Activated T-cell treated with anti-CD3 and anti-CD28 coated beads, Interleukin-2, amount 50 U/mL, for 4 hours (primary cell): ENCODE measurements around the gene YTHDC2. TPM values are rescaled to one million over a fixed set of nuclear protein-coding genes. Genes with fewer than 3 reads are reported as not detected.
A peak's percentile ranks its signal among the peaks of the same experiment; 100 is the strongest.

ENCODE experiments used
- ATAC-seq, 2 donors: fragments of 200-7000 bp; cut with Tn5 transposase; one replicate each; pipeline ENCODE4 v1.10.0; 2021
- DNase-seq: peaks from one replicate; pipeline ENCODE4 v3.0.0-alpha.2; 2020
- H3K27me3 Mint-ChIP-seq: one replicate; pipeline ENCODE4 v1.8.0; 2021; ENCODE audit warnings: low read depth, mixed read lengths
- H3K36me3 Mint-ChIP-seq: one replicate; pipeline ENCODE4 v1.8.0; 2022; ENCODE audit warnings: mixed read lengths; ENCODE audit not compliant: insufficient read depth
- H3K4me1 Mint-ChIP-seq: one replicate; pipeline ENCODE4 v1.8.0; 2021; ENCODE audit warnings: low read depth, mixed read lengths
- H3K4me3 Mint-ChIP-seq: one replicate; pipeline ENCODE4 v1.8.0; 2021; ENCODE audit warnings: mild to moderate bottlenecking, moderate library complexity, mixed read lengths
- H3K9me3 Mint-ChIP-seq: one replicate; pipeline ENCODE4 v1.8.0; 2021; ENCODE audit warnings: mixed read lengths
- total RNA-seq, 3 donors: library from RNA; stranded (reverse); gene quantifications; one replicate each; pipeline ENCODE4 v1.2.1, GENCODE V29; 2021

The YTHDC2 gene
- total RNA-seq, 3 donors from 2014 or later, result 22.7 to 25.4 (median 23.9) TPM

GRCh38 chr5:113538313-113538712, 24.8 kb downstream of the YTHDC2 start:
- H3K9me3 Mint-ChIP-seq, result no peaks in the 10 kb centered on the region
- H3K4me1 Mint-ChIP-seq, result no peaks in the 10 kb centered on the region
- peaks cover 38% of the 10 kb centered on the region for H3K36me3 Mint-ChIP-seq
- no peak overlapping the region for H3K4me3 Mint-ChIP-seq
- no peak for ATAC-seq
- no peaks in the 10 kb centered on the region for H3K27me3 Mint-ChIP-seq
- no peak for DNase-seq

- Mint-ChIP-seq H3K9me3 (no peaks in the 10 kb centered on the region), H3K4me1 (peaks cover 16% of the 10 kb centered on the region), H3K36me3 (peaks cover 44% of the 10 kb centered on the region), H3K27me3 (no peaks in the 10 kb centered on the region), H3K4me3 (no peak overlapping the region)
- DNase-seq (no peak), ATAC-seq (no peak)
These were observed 33.2 kb downstream of the YTHDC2 start for GRCh38 chr5:113546703-113547183.

GRCh38 chr5:113548396-113548795, 34.9 kb downstream of the YTHDC2 start:
- no peaks in the 10 kb centered on the region for H3K27me3 Mint-ChIP-seq
- no peak overlapping the region for H3K4me3 Mint-ChIP-seq
- peaks cover 16% of the 10 kb centered on the region for H3K4me1 Mint-ChIP-seq
- no peak for ATAC-seq
- peaks cover 40% of the 10 kb centered on the region for H3K36me3 Mint-ChIP-seq
- no peak for DNase-seq
- no peaks in the 10 kb centered on the region for H3K9me3 Mint-ChIP-seq

DNA sequence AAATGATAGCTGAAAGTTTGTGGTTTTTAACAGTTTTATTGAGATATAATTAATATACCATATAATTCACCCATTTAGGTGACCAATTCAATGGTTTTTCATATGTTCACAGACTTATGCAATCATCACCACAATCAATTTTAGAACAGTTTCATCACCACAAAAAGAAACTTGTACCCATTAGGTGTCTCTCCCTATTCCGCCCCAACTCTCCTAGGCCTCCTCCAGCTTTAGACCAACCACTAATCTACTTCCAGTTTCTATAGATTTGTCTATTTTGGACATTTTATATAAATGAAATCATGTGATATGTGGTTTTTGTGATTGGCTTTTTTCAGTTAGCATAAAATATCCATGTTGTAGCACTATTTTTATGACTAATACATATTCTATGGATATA, 38.6 kb downstream of the YTHDC2 start:
- no peaks in the 10 kb centered on the region for H3K27me3 Mint-ChIP-seq
- H3K4me1 Mint-ChIP-seq, result peaks cover 2% of the 10 kb centered on the region
- no peak for DNase-seq
- no peak overlapping the region for H3K4me3 Mint-ChIP-seq
- peaks cover 29% of the 10 kb centered on the region for H3K36me3 Mint-ChIP-seq
- no peaks in the 10 kb centered on the region for H3K9me3 Mint-ChIP-seq
- no peak for ATAC-seq

DNA sequence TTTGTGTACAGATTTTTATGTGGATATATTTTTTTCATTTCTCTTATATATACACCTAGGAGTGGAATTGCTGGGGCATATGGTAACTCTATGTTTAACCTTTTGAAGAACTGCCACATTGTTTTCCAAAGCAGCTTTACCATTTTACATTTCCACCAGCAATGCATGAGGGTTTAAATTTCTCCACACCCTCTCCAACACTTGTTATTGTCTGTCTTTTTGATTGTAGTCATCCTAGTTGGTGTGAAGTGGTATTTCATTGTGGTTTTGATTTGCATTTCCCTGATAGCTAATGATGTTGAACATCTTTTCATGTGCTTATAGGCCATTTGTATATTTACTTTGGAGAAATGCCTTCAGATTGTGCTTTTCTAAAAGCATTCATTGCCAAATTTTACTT, 39.1 kb downstream of the YTHDC2 start:
- peaks cover 27% of the 10 kb centered on the region for H3K36me3 Mint-ChIP-seq
- DNase-seq, result no peak
- no peak overlapping the region for H3K4me3 Mint-ChIP-seq
- H3K9me3 Mint-ChIP-seq, result no peaks in the 10 kb centered on the region
- H3K27me3 Mint-ChIP-seq, result no peaks in the 10 kb centered on the region
- H3K4me1 Mint-ChIP-seq, result peaks cover 1% of the 10 kb centered on the region
- ATAC-seq, result no peak

DNA sequence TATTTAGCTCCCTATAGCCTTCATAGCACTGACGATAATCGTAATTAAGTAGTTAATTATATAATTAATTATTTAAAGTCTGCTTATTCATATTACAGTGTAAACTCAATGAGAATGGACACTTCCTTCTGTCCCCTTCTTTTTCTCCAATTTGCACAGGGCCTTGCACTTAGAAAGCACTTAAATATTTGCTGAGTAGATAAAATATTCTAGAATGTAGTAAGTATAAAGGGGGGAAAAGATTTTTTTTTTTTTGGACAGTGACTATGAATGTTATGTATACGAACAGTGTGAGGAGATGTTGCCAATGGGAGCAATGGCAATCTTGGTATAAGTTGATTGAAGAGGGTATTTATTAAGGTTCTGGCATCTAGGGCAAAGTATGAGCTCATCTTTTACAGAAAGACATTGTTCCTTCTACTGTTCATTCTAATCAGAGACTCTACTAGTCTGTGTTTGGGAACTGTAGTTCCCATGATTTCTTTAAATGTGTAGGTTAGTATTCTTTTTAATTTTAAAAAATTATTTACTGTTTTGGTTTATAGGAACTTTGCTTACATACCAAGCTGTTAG, 49.4 kb downstream of the YTHDC2 start:
- no peak for DNase-seq
- peaks cover 50% of the 10 kb centered on the region for H3K36me3 Mint-ChIP-seq
- no peaks in the 10 kb centered on the region for H3K27me3 Mint-ChIP-seq
- H3K9me3 Mint-ChIP-seq, result no peaks in the 10 kb centered on the region
- no peak overlapping the region for H3K4me3 Mint-ChIP-seq
- no peaks in the 10 kb centered on the region for H3K4me1 Mint-ChIP-seq
- ATAC-seq, result no peak

GRCh38 chr5:113569396-113569795, 55.9 kb downstream of the YTHDC2 start:
- ATAC-seq, result no peak
- Mint-ChIP-seq H3K4me3 (no peak overlapping the region), H3K4me1 (peaks cover 10% of the 10 kb centered on the region), H3K36me3 (peaks cover 76% of the 10 kb centered on the region), H3K27me3 (no peaks in the 10 kb centered on the region), H3K9me3 (peaks cover 15% of the 10 kb centered on the region)
- DNase-seq, result no peak

- peaks cover 68% of the 10 kb centered on the region for H3K36me3 Mint-ChIP-seq
- peaks cover 15% of the 10 kb centered on the region for H3K9me3 Mint-ChIP-seq
- no peak for DNase-seq
- ATAC-seq, result no peak
- peaks cover 16% of the 10 kb centered on the region for H3K4me1 Mint-ChIP-seq
- H3K4me3 Mint-ChIP-seq, result no peak overlapping the region
- H3K27me3 Mint-ChIP-seq, result no peaks in the 10 kb centered on the region
These were observed 59.2 kb downstream of the YTHDC2 start for GRCh38 chr5:113572716-113573115.

- peaks cover 15% of the 10 kb centered on the region for H3K9me3 Mint-ChIP-seq
- H3K4me1 Mint-ChIP-seq, result peaks cover 15% of the 10 kb centered on the region
- H3K27me3 Mint-ChIP-seq, result no peaks in the 10 kb centered on the region
- no peak overlapping the region for H3K4me3 Mint-ChIP-seq
- peak in 1 of 2 donors; percentile 30 for ATAC-seq
- H3K36me3 Mint-ChIP-seq, result peaks cover 61% of the 10 kb centered on the region
- no peak for DNase-seq
These were observed 60.9 kb downstream of the YTHDC2 start for GRCh38 chr5:113574417-113574816.

DNA sequence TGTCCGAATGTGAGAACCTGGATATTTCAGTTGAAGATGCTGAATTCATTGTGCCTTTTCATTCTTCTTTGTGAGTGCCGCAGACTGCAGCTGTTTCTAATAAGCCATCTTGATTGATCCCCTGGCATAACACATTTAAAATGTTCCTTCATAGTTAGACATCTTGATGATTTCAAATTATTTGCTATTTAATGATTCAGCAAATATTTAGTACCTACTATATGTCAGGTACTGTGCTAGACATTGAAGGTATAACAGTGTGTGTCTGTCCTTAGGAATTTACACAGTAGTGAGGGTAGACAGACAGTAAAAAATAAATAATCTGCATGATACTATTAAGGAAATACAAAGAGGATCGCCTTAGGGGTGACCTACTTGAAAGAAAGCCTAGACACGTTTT, 61.6 kb downstream of the YTHDC2 start:
- H3K4me3 Mint-ChIP-seq, result no peak overlapping the region
- peaks cover 61% of the 10 kb centered on the region for H3K36me3 Mint-ChIP-seq
- peaks cover 14% of the 10 kb centered on the region for H3K4me1 Mint-ChIP-seq
- no peaks in the 10 kb centered on the region for H3K27me3 Mint-ChIP-seq
- H3K9me3 Mint-ChIP-seq, result peaks cover 15% of the 10 kb centered on the region
- ATAC-seq (no peak), DNase-seq (no peak)

- Mint-ChIP-seq H3K27me3 (no peaks in the 10 kb centered on the region), H3K4me1 (peaks cover 9% of the 10 kb centered on the region)
- no peak for ATAC-seq
These were observed 64.6 kb downstream of the YTHDC2 start for GRCh38 chr5:113578091-113578490.

DNA sequence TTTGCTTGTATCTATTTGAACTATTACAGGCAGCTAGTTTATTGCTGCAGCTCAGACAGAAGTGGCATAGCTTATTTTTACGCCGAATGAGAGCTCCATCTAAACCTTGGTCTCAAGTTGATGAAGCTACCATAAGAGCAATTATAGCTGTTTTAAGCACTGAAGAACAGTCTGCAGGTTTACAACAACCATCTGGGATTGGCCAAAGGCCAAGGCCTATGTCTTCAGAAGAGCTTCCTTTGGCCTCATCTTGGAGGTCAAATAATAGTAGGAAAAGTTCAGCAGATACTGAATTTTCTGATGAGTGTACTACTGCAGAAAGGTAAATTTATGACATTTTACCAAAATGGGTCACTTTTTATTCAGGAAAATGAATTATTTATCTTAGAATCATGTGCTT, 67.9 kb downstream of the YTHDC2 start:
- no peaks in the 10 kb centered on the region for H3K9me3 Mint-ChIP-seq
- peaks cover 26% of the 10 kb centered on the region for H3K36me3 Mint-ChIP-seq
- no peaks in the 10 kb centered on the region for H3K27me3 Mint-ChIP-seq
- ATAC-seq, result no peak
- H3K4me1 Mint-ChIP-seq, result no peaks in the 10 kb centered on the region
- H3K4me3 Mint-ChIP-seq, result no peak overlapping the region
- DNase-seq, result no peak

More at GRCh38 chr5:113578091-113578490, 64.6 kb downstream of the YTHDC2 start:
- H3K36me3 Mint-ChIP-seq, result peaks cover 42% of the 10 kb centered on the region
- no peaks in the 10 kb centered on the region for H3K9me3 Mint-ChIP-seq
- no peak overlapping the region for H3K4me3 Mint-ChIP-seq
- no peak for DNase-seq

- no peaks in the 10 kb centered on the region for H3K4me1 Mint-ChIP-seq
These were observed 84.7 kb downstream of the YTHDC2 start for GRCh38 chr5:113598150-113598549.

DNA sequence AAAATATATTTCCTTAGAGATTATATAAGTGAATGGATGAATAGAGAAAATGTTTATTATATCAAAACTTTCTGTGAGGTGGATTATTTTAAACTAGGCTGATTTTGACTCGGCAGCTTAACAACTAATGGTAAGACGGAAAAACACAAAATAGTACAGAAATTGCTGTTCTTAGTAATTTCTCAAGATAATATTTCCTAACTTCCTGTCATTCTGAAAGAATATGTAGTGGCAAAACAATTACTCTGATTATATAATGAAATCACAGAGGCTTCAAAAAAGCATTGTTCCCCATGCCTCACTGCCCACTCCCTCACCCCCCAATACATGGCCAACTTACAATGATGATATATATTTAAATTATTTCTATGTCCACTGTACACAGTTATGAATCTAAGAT, 85.4 kb downstream of the YTHDC2 start:
- Mint-ChIP-seq H3K27me3 (peaks cover 2% of the 10 kb centered on the region), H3K4me1 (no peaks in the 10 kb centered on the region), H3K4me3 (no peak overlapping the region), H3K36me3 (peaks cover 9% of the 10 kb centered on the region), H3K9me3 (no peaks in the 10 kb centered on the region)
- ATAC-seq, result no peak
- DNase-seq, result no peak

More at GRCh38 chr5:113598150-113598549, 84.7 kb downstream of the YTHDC2 start:
- H3K27me3 Mint-ChIP-seq, result peaks cover 2% of the 10 kb centered on the region
- H3K36me3 Mint-ChIP-seq, result peaks cover 15% of the 10 kb centered on the region
- ATAC-seq (no peak), DNase-seq (no peak)
- H3K9me3 Mint-ChIP-seq, result no peaks in the 10 kb centered on the region
- no peak overlapping the region for H3K4me3 Mint-ChIP-seq

GRCh38 chr5:113600255-113600905, 86.9 kb downstream of the YTHDC2 start:
- ATAC-seq (no peak), DNase-seq (no peak)
- H3K27me3 Mint-ChIP-seq, result peaks cover 10% of the 10 kb centered on the region
- peaks cover 3% of the 10 kb centered on the region for H3K36me3 Mint-ChIP-seq
- H3K4me3 Mint-ChIP-seq, result no peak overlapping the region
- no peaks in the 10 kb centered on the region for H3K4me1 Mint-ChIP-seq
- no peaks in the 10 kb centered on the region for H3K9me3 Mint-ChIP-seq
